Measurements from ENCODE around the gene ATP2B2.
"Not testable (repeated sequence)": the region's sequence is repeated elsewhere in the genome, so short reads cannot be mapped to it uniquely, and the experiment has no call there.

Gene ATP2B2

GRCh38 chr3:10505050-10505790 is at the start of gene ATP2B2:
TSS of gene ATP2B2 (minus strand) at chr3:10505586. CDS start at chr3:10449543, 56,043 bp downstream.
- peak; percentile 27 for DNase-seq

- no peak for DNase-seq
Observed at GRCh38 chr3:10554746-10555145, 49.4 kb upstream of the ATP2B2 start.

- no peak for DNase-seq
Observed at GRCh38 chr3:10554236-10554611, 48.8 kb upstream of the ATP2B2 start.

GRCh38 chr3:10553591-10554235 is 48.3 kb upstream of the ATP2B2 start:
- no peak for DNase-seq

- no peak for DNase-seq
Observed at GRCh38 chr3:10552631-10552943, 47.2 kb upstream of the ATP2B2 start.

- DNase-seq = no peak
Observed at GRCh38 chr3:10551821-10552630, 46.6 kb upstream of the ATP2B2 start.

- no peak for DNase-seq
Observed at GRCh38 chr3:10551139-10551538, 45.8 kb upstream of the ATP2B2 start.

- DNase-seq = no peak
Observed at GRCh38 chr3:10550705-10551104, 45.3 kb upstream of the ATP2B2 start.

- no peak for DNase-seq
Observed at GRCh38 chr3:10549617-10550230, 44.3 kb upstream of the ATP2B2 start.

- no peak for DNase-seq
Observed at GRCh38 chr3:10548992-10549391, 43.6 kb upstream of the ATP2B2 start.

GRCh38 chr3:10547841-10548783 is 42.7 kb upstream of the ATP2B2 start:
- DNase-seq = no peak

GRCh38 chr3:10547413-10547812 is 42.0 kb upstream of the ATP2B2 start:
- no peak for DNase-seq

- DNase-seq = no peak
Observed at GRCh38 chr3:10546820-10547263, 41.5 kb upstream of the ATP2B2 start.

- DNase-seq = no peak
Observed at GRCh38 chr3:10546181-10546624, 40.8 kb upstream of the ATP2B2 start.

- no peak for DNase-seq
Observed at GRCh38 chr3:10542518-10542917, 37.1 kb upstream of the ATP2B2 start.

GRCh38 chr3:10540347-10540746 is 35.0 kb upstream of the ATP2B2 start:
- DNase-seq = not testable (repeated sequence)

GRCh38 chr3:10534066-10534465 is 28.7 kb upstream of the ATP2B2 start:
- no peak for DNase-seq

GRCh38 chr3:10533737-10534023 is 28.3 kb upstream of the ATP2B2 start:
- no peak for DNase-seq

- DNase-seq = no peak
Observed at GRCh38 chr3:10532939-10533736, 27.8 kb upstream of the ATP2B2 start.

- no peak for DNase-seq
Observed at GRCh38 chr3:10531031-10531430, 25.6 kb upstream of the ATP2B2 start.

GRCh38 chr3:10530241-10530640 is 24.9 kb upstream of the ATP2B2 start:
- DNase-seq = no peak

All from right hindlimb (tissue), 1 donor.